Gastrocnemius medialis (tissue), 4 donors: Measurements from ENCODE around the gene GPATCH2L. TPM values are rescaled to one million over a fixed set of nuclear protein-coding genes. Genes with fewer than 3 reads are reported as not detected.
A peak's percentile ranks its signal among the peaks of the same experiment; 100 is the strongest.

Experiments
- ATAC-seq, 2 donors: fragments of 150-250 bp; one replicate each; pipeline ENCODE4 v1.9.1; 2016
- DNase-seq, 2 donors: peaks; one replicate each; pipeline ENCODE4 v3.0.0-alpha.2; 2019
- H3K27ac ChIP-seq, 4 donors: fragments of 200-600 bp; sonication (generic); 1 replicate in 1 of 4; 2 replicates in 3 of 4; pipeline ENCODE4 v1.5.1; 2016 to 2018; ENCODE audit warnings: mild to moderate bottlenecking in 2 of 4, moderate library complexity in 1 of 4
- H3K27me3 ChIP-seq, 3 donors: fragments of 200-600 bp; sonication (generic) in 2 of 3; 1 replicate in 1 of 3; 2 replicates in 2 of 3; pipeline versions ENCODE4 v1.5.1 to v1.6.0; 2016 to 2019; ENCODE audit warnings: mild to moderate bottlenecking in 1 of 3, moderate library complexity in 1 of 3
- H3K36me3 ChIP-seq, 2 donors: fragments of 200-600 bp; sonication (generic) in 1 of 2; one replicate each; pipeline ENCODE4 v1.5.1; 2017 to 2018
- H3K4me1 ChIP-seq, 2 donors: fragments of 200-600 bp; sonication (generic) in 1 of 2; one replicate each; pipeline ENCODE4 v1.5.1; 2016 to 2017; ENCODE audit warnings: mild to moderate bottlenecking in 2 of 2
- H3K4me3 ChIP-seq, 4 donors: fragments of 200-600 bp; sonication (generic) in 3 of 4; 1 replicate in 1 of 4; 2 replicates in 3 of 4; pipeline ENCODE4 v1.5.1; 2016 to 2019; ENCODE audit warnings: mild to moderate bottlenecking in 2 of 4
- H3K9me3 ChIP-seq, 3 donors: fragments of 200-600 bp; sonication (generic) in 2 of 3; 1 replicate in 1 of 3; 2 replicates in 2 of 3; pipeline ENCODE4 v1.5.1; 2016 to 2019
- CTCF ChIP-seq, 5 experiments: fragments of 450-650 bp in 3 of 5; fragments of 200-600 bp in 2 of 5; sonication (generic) in 2 of 5; IDR thresholded peaks in 4 of 5; conservative IDR thresholded peaks in 1 of 5; 1 replicate in 4 of 5; 2 replicates in 1 of 5; pipeline ENCODE4 v1.5.1; 2016 to 2019; ENCODE audit warnings: antibody characterized with exemption in 5 of 5, mild to moderate bottlenecking in 3 of 5, moderate library complexity in 3 of 5
- POLR2A ChIP-seq, 2 donors: fragments of 450-650 bp; IDR thresholded peaks; one replicate each; pipeline ENCODE4 v1.6.1; 2017; ENCODE audit warnings: antibody characterized with exemption in 2 of 2, mild to moderate bottlenecking in 2 of 2, moderate library complexity in 2 of 2
- in situ Hi-C, 4 donors: fragments of 200-750 bp; cut with MboI; loops; one replicate each; pipeline versions ENCODE4 v1.15.0 to v1.8.0; 2017; ENCODE audit warnings: low sequenced_read_pairs in 4 of 4
- intact Hi-C: fragments of 100-400 bp; cut with DNase I; formaldehyde crosslinking; loops from one replicate; pipeline ENCODE4 v1.15.1; 2023; ENCODE audit warnings: low total_unique reads
- total RNA-seq, 4 donors: library from RNA; depleted of rRNA; stranded (reverse); fragments of >200 nt; gene quantifications; one replicate each; pipeline versions ENCODE4 v1.1.0 to v1.2.3, GENCODE V29; 2016

GPATCH2L gene
- total RNA-seq, 4 donors from 2014 or later, result 24.6 to 63.5 (median 41.9) TPM

GRCh38 chr14:76154539-76155126 lies 2.9 kb downstream of the GPATCH2L start:
- no peak for ATAC-seq
- no peak for DNase-seq
- peaks cover 0 to 25% of the 10 kb centered on the region in 2 donors for H3K36me3 ChIP-seq
- peak overlapping the region in 3 of 4 donors; percentile 93 to 95 (median 95) for H3K27ac ChIP-seq
- no peaks in the 10 kb centered on the region for H3K9me3 ChIP-seq
- H3K27me3 ChIP-seq, result no peaks in the 10 kb centered on the region
- in situ Hi-C loops (no loop called here), intact Hi-C loops (loop anchor here (2.0 to 10.0 kb wide), 5 partner anchors 158 to 1160 kb away; partner anchors contain the start of gene IFT43)
- TF ChIP-seq CTCF (IDR thresholded peaks at IDR 0.05 in 4 of 5, conservative IDR thresholded peaks at IDR 0.05 in 1 of 5) (no peak), POLR2A (IDR thresholded peaks at IDR 0.05) (no peak)
- peak overlapping the region in 1 of 4 donors; percentile 24 for H3K4me3 ChIP-seq
- peaks cover 62% of the 10 kb centered on the region in 2 donors for H3K4me1 ChIP-seq

DNA sequence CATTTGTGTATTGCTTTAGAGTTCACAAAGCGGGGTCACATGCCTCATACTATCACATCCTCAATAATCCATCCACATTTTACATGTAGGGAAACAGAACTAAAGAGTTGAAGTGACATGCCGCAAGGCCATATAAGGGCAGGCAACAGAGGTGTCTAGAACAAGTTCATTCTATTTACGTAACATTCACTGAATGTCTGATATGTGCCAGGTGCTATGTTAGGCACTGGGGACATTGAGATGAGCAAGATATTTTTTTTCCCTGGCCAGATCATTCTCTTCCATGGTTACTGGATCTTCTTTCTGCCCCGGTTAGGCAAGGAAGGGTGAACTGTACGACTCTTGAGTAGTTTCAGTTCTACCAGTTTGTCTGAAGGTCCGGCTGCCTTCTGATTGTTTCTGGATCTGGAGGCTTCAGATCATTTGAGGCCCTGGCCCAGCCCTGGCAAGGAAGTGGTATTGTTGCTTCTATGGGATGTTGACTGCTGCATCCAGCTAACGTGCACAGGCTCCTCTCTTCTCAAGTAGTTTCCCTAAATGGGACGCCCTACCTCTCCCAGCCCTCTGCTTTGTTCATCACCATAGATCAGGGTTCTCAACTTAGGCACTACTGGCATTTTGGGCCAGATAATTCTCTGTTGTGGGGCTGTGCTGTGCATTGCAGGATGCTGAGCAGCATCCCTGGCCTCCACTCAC lies 12.1 kb downstream of the GPATCH2L start:
- Histone ChIP-seq H3K4me1 (peaks cover 61 to 65% of the 10 kb centered on the region in 2 donors), H3K27ac (peak overlapping the region; percentile 73 to 84 (median 78)), H3K4me3 (peak overlapping the region; percentile 5 to 43 (median 34)), H3K27me3 (no peaks in the 10 kb centered on the region), H3K9me3 (no peaks in the 10 kb centered on the region), H3K36me3 (peaks cover 0 to 35% of the 10 kb centered on the region in 2 donors)
- in situ Hi-C loops, result no loop called here
- TF ChIP-seq CTCF (IDR thresholded peaks at IDR 0.05 in 4 of 5, conservative IDR thresholded peaks at IDR 0.05 in 1 of 5) (no peak), POLR2A (IDR thresholded peaks at IDR 0.05) (no peak)
- intact Hi-C loops, result loop anchor here (5.0 kb wide), 1 partner anchor 502 kb away; the partner anchor contains the start of genes ERG28 and TTLL5
- DNase-seq, result peak; percentile 38 to 55
- ATAC-seq, result peak; percentile 92 to 97

DNA sequence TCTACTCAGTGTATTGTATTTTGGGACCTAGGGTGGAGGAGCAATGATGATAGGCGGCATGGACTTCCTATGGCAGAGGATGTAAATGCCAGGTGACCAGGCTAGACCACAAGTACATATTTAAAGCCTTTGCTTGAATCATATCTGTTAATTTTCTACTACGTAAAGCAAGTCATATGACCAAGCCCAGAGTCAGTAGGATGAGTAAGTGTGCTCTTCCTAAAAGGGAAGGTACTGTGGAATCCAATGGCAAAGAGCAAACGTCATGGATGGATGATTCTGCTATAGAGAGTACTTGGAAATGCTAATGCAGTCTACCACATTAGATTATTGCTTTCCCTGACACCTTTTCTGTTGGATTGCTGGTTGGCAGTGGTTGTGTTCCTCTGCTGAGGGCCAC lies 16.8 kb downstream of the GPATCH2L start:
- Histone ChIP-seq H3K27ac (no peak overlapping the region), H3K36me3 (peaks cover 0 to 26% of the 10 kb centered on the region in 2 donors), H3K9me3 (no peaks in the 10 kb centered on the region), H3K27me3 (no peaks in the 10 kb centered on the region), H3K4me3 (no peak overlapping the region), H3K4me1 (peaks cover 56% of the 10 kb centered on the region in 2 donors)
- DNase-seq, result no peak
- intact Hi-C loops, result no loop called here
- in situ Hi-C loops, result no loop called here
- ATAC-seq, result no peak
- no peak for TF ChIP-seq CTCF (IDR thresholded peaks at IDR 0.05 in 4 of 5, conservative IDR thresholded peaks at IDR 0.05 in 1 of 5)
- no peak for TF ChIP-seq POLR2A (IDR thresholded peaks at IDR 0.05)

DNA sequence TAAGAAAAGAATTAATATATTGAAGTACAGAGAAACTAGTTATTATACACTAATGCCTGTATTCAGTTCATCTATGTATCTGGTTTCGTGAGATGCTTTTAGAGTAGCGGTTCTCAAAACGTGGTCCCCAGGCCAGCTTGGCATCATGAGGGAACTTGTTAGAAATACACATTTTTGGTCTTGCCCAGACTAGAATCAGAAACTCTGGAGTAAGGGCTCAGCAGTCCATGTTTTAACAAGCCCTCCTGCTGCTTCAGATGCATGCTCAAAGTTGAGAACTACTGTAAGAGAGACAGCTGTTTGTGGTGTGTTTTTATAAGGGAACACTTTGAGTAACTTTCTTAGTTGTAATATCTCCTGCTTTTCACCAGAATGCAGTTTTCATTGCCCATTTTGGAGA lies 18.1 kb downstream of the GPATCH2L start:
- Histone ChIP-seq H3K9me3 (no peaks in the 10 kb centered on the region), H3K36me3 (peaks cover 0 to 26% of the 10 kb centered on the region in 2 donors), H3K27ac (no peak overlapping the region), H3K4me3 (no peak overlapping the region), H3K27me3 (no peaks in the 10 kb centered on the region), H3K4me1 (peaks cover 44 to 46% of the 10 kb centered on the region in 2 donors)
- intact Hi-C loops (no loop called here), in situ Hi-C loops (no loop called here)
- no peak for ATAC-seq
- TF ChIP-seq CTCF (IDR thresholded peaks at IDR 0.05 in 4 of 5, conservative IDR thresholded peaks at IDR 0.05 in 1 of 5) (no peak), POLR2A (IDR thresholded peaks at IDR 0.05) (no peak)
- no peak for DNase-seq
